Measurements from ENCODE around the gene TMEM135.

GRCh38 chr11:87019613-87020271, 18.0 kb upstream of the TMEM135 start:
- TF ChIP-seq CTCF (IDR thresholded peaks at IDR 0.05) (no peak), POLR2A (IDR thresholded peaks at IDR 0.05) (no peak)

All from thyroid gland (tissue), 4 donors.